Neural progenitor cell (in vitro differentiated cells): ENCODE data around the gene HMOX1.

Source experiments
- CTCF ChIP-seq: fragments of 200-600 bp; sonication (generic); IDR thresholded peaks from 2 replicates; pipeline ENCODE4 v1.5.1; 2017; ENCODE audit warnings: antibody characterized with exemption, mild to moderate bottlenecking
- EZH2 ChIP-seq: fragments of 200-600 bp; sonication (generic); IDR thresholded peaks from 2 replicates; pipeline ENCODE4 v1.6.1; 2017; ENCODE audit warnings: antibody characterized with exemption, mild to moderate bottlenecking, moderate library complexity
- EZH2phosphoT487 ChIP-seq: fragments of 200-600 bp; sonication (generic); IDR thresholded peaks from 2 replicates; pipeline ENCODE4 v1.6.1; 2017; ENCODE audit warnings: antibody characterized with exemption

GRCh38 chr22:35403356-35403755 is 22.5 kb downstream of the HMOX1 start:
- TF ChIP-seq CTCF (no peak), EZH2 (no peak), EZH2phosphoT487 (no peak)
